K562 (cell line): ENCODE measurements around the gene HOXA13. TPM values are rescaled to one million over a fixed set of nuclear protein-coding genes. Genes with fewer than 3 reads are reported as not detected.

Source experiments
- ATAC-seq: fragments of 200-7000 bp; cut with Tn5 transposase; 3 replicates; pipeline ENCODE4 v1.9.1; 2020; ENCODE audit warnings: moderate library complexity
- BruUV-seq: library from RNA; stranded (reverse); fragments of 400-500 nt; replicated peaks from 2 replicates; lab custom pipeline; 2021; lab: Mats Ljungman, UMichigan
- CTCF ChIA-PET: fragments of 300-600 bp; formaldehyde crosslinking; extraction: SDS; loops from one replicate; lab custom pipeline; 2021; ENCODE audit warnings: low intra/inter-chr PET ratio; lab: Yijun Ruan, JAX
- POLR2A ChIA-PET: fragments of 300-600, 350-650 bp; sonication (Branson Sonifier 250); formaldehyde crosslinking; extraction: SDS; loops from one replicate; lab custom pipeline; 2021; ENCODE audit warnings: antibody characterized with exemption, inconsistent platforms; lab: Yijun Ruan, JAX
- DNase-seq, 4 experiments: peaks; one replicate each; pipeline versions ENCODE4 v3.0.0 to v3.0.0-alpha.2; 2011 to 2018; ENCODE audit warnings: low spot score in 3 of 4, mixed read lengths in 3 of 4; ENCODE audit errors: extremely low read depth in 1 of 4
- FAIRE-seq: peaks from 2 replicates; lab custom pipeline; 2011; peaks lifted over from hg19 to GRCh38; lab: Jason Lieb, UNC
- H2AFZ ChIP-seq: 2 replicates; pipeline ENCODE4 v1.6.0; 2011; ENCODE audit warnings: low read depth, low read length, control low read depth, inconsistent platforms
- H3K27ac ChIP-seq: fragments of 200-600 bp; 3 replicates; pipeline ENCODE4 v1.8.0; 2011; ENCODE audit warnings: low read depth, mild to moderate bottlenecking, control low read depth, inconsistent platforms, low read length, moderate library complexity, mixed read lengths; ENCODE audit errors: extremely low read depth
- H3K27me3 ChIP-seq, 2 experiments: fragments of 300-600 bp in 1 of 2; 2 replicates in 1 of 2; 3 replicates in 1 of 2; pipeline versions ENCODE4 v1.6.0 to v1.8.0; 2011; ENCODE audit warnings: inconsistent platforms in 2 of 2, low read length in 2 of 2, mild to moderate bottlenecking in 1 of 2, mixed read lengths in 1 of 2, moderate library complexity in 1 of 2; ENCODE audit not compliant: control insufficient read depth in 2 of 2, insufficient read depth in 2 of 2
- H3K36me3 ChIP-seq: fragments of 300-600 bp; 3 replicates; pipeline ENCODE4 v1.8.0; 2011; ENCODE audit warnings: mild to moderate bottlenecking, low read length, inconsistent platforms; ENCODE audit not compliant: control insufficient read depth, insufficient read depth
- H3K4me1 ChIP-seq, 2 experiments: fragments of 200-600 bp in 1 of 2; replicated peaks in 1 of 2; 2 replicates in 1 of 2; 3 replicates in 1 of 2; pipeline versions ENCODE4 v1.5.1 to v1.8.0; 2011; ENCODE audit warnings: inconsistent platforms in 2 of 2, low read length in 2 of 2, mild to moderate bottlenecking in 1 of 2, mixed read lengths in 1 of 2, moderate library complexity in 1 of 2; ENCODE audit not compliant: control insufficient read depth in 2 of 2, insufficient read depth in 2 of 2
- H3K4me2 ChIP-seq: 2 replicates; pipeline ENCODE4 v1.6.1; 2011; ENCODE audit warnings: low read length, control low read depth, inconsistent platforms, mixed read lengths; ENCODE audit not compliant: insufficient read depth
- H3K4me3 ChIP-seq: fragments of 200-600 bp; sonication (generic), shearing (Covaris generic); 2 replicates; pipeline ENCODE4 v1.5.1; 2016; ENCODE audit warnings: control low read depth, inconsistent platforms
- H3K79me2 ChIP-seq: fragments of 200-600 bp; 3 replicates; pipeline ENCODE4 v1.8.0; 2011; ENCODE audit warnings: low read length, inconsistent platforms; ENCODE audit not compliant: control insufficient read depth, insufficient read depth
- H3K9ac ChIP-seq, 2 experiments: 2 replicates each; pipeline versions ENCODE4 v1.6.0 to v1.6.1; 2011; ENCODE audit warnings: low read depth in 2 of 2, low read length in 2 of 2, control low read depth in 1 of 2, inconsistent platforms in 1 of 2, mild to moderate bottlenecking in 1 of 2, mixed read lengths in 1 of 2; ENCODE audit not compliant: insufficient read depth in 1 of 2
- H3K9me1 ChIP-seq: one replicate; pipeline ENCODE4 v1.6.0; 2011; ENCODE audit warnings: inconsistent platforms, mild to moderate bottlenecking, low read length, moderate library complexity; ENCODE audit not compliant: control insufficient read depth, insufficient read depth
- H3K9me3 ChIP-seq: replicated peaks from 2 replicates; pipeline ENCODE4 v1.5.1; 2011; ENCODE audit warnings: low read depth, low read length, inconsistent platforms; ENCODE audit not compliant: control insufficient read depth, insufficient read depth
- H4K20me1 ChIP-seq: replicated peaks from 2 replicates; pipeline ENCODE4 v1.6.1; 2011; ENCODE audit warnings: low read length, inconsistent platforms, mixed read lengths; ENCODE audit not compliant: control insufficient read depth, insufficient read depth
- BMI1 ChIP-seq: fragments of 150-350 bp; IDR thresholded peaks from 2 replicates; pipeline ENCODE4 v1.6.1; 2014; ENCODE audit warnings: low read length
- BRF1 ChIP-seq: IDR thresholded peaks from 3 replicates; pipeline ENCODE4 v1.6.1; 2011; ENCODE audit warnings: borderline replicate concordance, mild to moderate bottlenecking; ENCODE audit not compliant: insufficient read length; ENCODE audit errors: extremely low read depth
- CBX2 ChIP-seq: fragments of 200-600 bp; sonication (generic); IDR thresholded peaks from one replicate; pipeline ENCODE4 v1.6.1; 2012; ENCODE audit warnings: mild to moderate bottlenecking, low read length, inconsistent platforms; ENCODE audit not compliant: insufficient read depth, poor library complexity, severe bottlenecking
- CBX8 ChIP-seq: fragments of 200-600 bp; sonication (generic); IDR thresholded peaks from 2 replicates; pipeline ENCODE4 v1.6.1; 2012; ENCODE audit warnings: borderline replicate concordance, mixed run types, low read depth, mild to moderate bottlenecking, moderate library complexity, mixed read lengths, low read length, control low read depth, inconsistent platforms; ENCODE audit not compliant: poor library complexity, severe bottlenecking; ENCODE audit errors: extremely low read depth
- CHCHD3 ChIP-seq: fragments of 250-450 bp; sonication (Bioruptor Pico); IDR thresholded peaks from 2 replicates; pipeline ENCODE4 v2.1.2; 2022; ENCODE audit warnings: mild to moderate bottlenecking
- HNRNPL ChIP-seq: fragments of 200-400 bp; formaldehyde crosslinking; IDR thresholded peaks from 2 replicates; pipeline ENCODE4 v1.6.1; 2017; ENCODE audit warnings: low read depth, mild to moderate bottlenecking, low read length
- HOXB6 ChIP-seq: fragments of 250-450 bp; sonication (Bioruptor Pico); IDR thresholded peaks from 2 replicates; pipeline ENCODE4 v1.5.1; 2022; ENCODE audit warnings: mild to moderate bottlenecking, borderline replicate concordance
- KHSRP ChIP-seq: fragments of 450-650 bp; IDR thresholded peaks from 2 replicates; pipeline ENCODE4 v1.6.1; 2017
- LARP7 ChIP-seq: fragments of 450-650 bp; IDR thresholded peaks from 2 replicates; pipeline ENCODE4 v1.6.1; 2016
- NFIC ChIP-seq: fragments of 450-650 bp; IDR thresholded peaks from 2 replicates; pipeline ENCODE4 v1.6.1; 2017; ENCODE audit warnings: mild to moderate bottlenecking, inconsistent platforms
- NR2F6 ChIP-seq: fragments of 450-650 bp; formaldehyde crosslinking; IDR thresholded peaks from 2 replicates; pipeline ENCODE4 v1.4.0; 2020; ENCODE audit warnings: mild to moderate bottlenecking
- RNF2 ChIP-seq: sonication (generic); IDR thresholded peaks from 2 replicates; pipeline ENCODE4 v1.6.1; 2016
- ZFP36 ChIP-seq: fragments of 150-350 bp; IDR thresholded peaks from 2 replicates; pipeline ENCODE4 v1.6.1; 2018; ENCODE audit warnings: low read length, low read depth; ENCODE audit not compliant: partially characterized antibody
- ZFX ChIP-seq: sonication (generic); formaldehyde crosslinking; IDR thresholded peaks from 2 replicates; pipeline ENCODE4 v1.8.0; 2022; ENCODE audit warnings: mild to moderate bottlenecking, missing genetic modification reagents, moderate library complexity
- ZNF3 ChIP-seq: fragments of 250-450 bp; sonication (Bioruptor Pico); IDR thresholded peaks from 2 replicates; pipeline ENCODE4 v1.5.0; 2021; ENCODE audit warnings: mild to moderate bottlenecking, moderate library complexity
- WGBS: fragments of 100-300 bp; shearing (Covaris generic); methylation state at CpG from one replicate; pipeline ENCODE4 v1.1.6; 2016; ENCODE audit warnings: low coverage, mixed read lengths; ENCODE audit not compliant: insufficient coverage; ENCODE audit errors: missing lambda C conversion rate; 5-methylcytosine and 5-hydroxymethylcytosine counted together
- in situ Hi-C: fragments of 300-500 bp; cut with MboI; formaldehyde crosslinking; loops from 4 replicates; pipeline ENCODE4 v1.15.0; 2018; ENCODE audit warnings: inconsistent platforms, mixed read lengths
- intact Hi-C: fragments of 100-400 bp; cut with micrococcal nuclease; formaldehyde crosslinking; loops from 2 replicates; pipeline ENCODE4 v1.14.2; 2022
- polyA plus RNA-seq, 8 experiments: library from polyadenylated mRNA; depleted of rRNA in 4 of 8; stranded (reverse) in 5 of 8; unstranded in 3 of 8; fragments of >200 nt; fragmentation: Nextera tagmentation in 2 of 8; fragmentation: Illumina TruSeq in 1 of 8; extraction: Ambion mirVana in 2 of 8; extraction: Trizol in 1 of 8; gene quantifications; 2 replicates each; pipeline versions ENCODE4 v1.2.1 to v1.2.3, GENCODE V29; 2011 to 2014; ENCODE audit warnings: inconsistent platforms in 1 of 8, missing spikeins in 1 of 8
- total RNA-seq, 7 experiments: library from RNA; depleted of rRNA in 6 of 7; stranded (reverse); fragments of >200 nt in 6 of 7; fragmentation: Illumina TruSeq in 2 of 7; extraction: Trizol in 2 of 7; gene quantifications; 2 replicates each; pipeline versions ENCODE4 v1.2.1 to v1.2.3, GENCODE V29; 2011 to 2021; ENCODE audit warnings: low replicate concordance in 1 of 7

Gene HOXA13
- total and polyA plus RNA-seq, 9 of the 15 experiments (the other 6 are each of a cell fraction or from before 2014, with no cell fraction given), result not detected

- TF ChIP-seq BRF1, result no peak
- TF ChIP-seq NR2F6 (CRISPR knock-in tag), result no peak
- TF ChIP-seq BMI1, result peak; percentile 89
- no peak for TF ChIP-seq KHSRP
- TF ChIP-seq ZFX (CRISPR knock-in tag), result no peak
- TF ChIP-seq CHCHD3 (CRISPR knock-in tag), result no peak
- peak; percentile 22; the same call in 1 of the 2 replicates for TF ChIP-seq NFIC
- TF ChIP-seq LARP7, result no peak
- peak; percentile 100 for TF ChIP-seq CBX8
- no peak for TF ChIP-seq ZNF3 (CRISPR knock-in tag)
- peak; percentile 96 for TF ChIP-seq RNF2
- no peak for TF ChIP-seq HNRNPL
- peak; percentile 85 for TF ChIP-seq ZFP36
- no peak for TF ChIP-seq HOXB6 (CRISPR knock-in tag)
- TF ChIP-seq CBX2, result peak; percentile 85
- Histone ChIP-seq H3K79me2 (no peaks in the 10 kb centered on the region), H3K4me1 (peaks cover 0 to 15% of the 10 kb centered on the region in 2 experiments; a peak in 1 of 5 replicates), H3K9me1 (no peaks in the 10 kb centered on the region), H4K20me1 (peaks cover 4% of the 10 kb centered on the region; the same call in 1 of the 2 replicates), H3K36me3 (no peaks in the 10 kb centered on the region), H3K27me3 (peaks cover 37 to 74% of the 10 kb centered on the region in 2 experiments), H3K4me2 (no peak overlapping the region), H3K9ac (no peak overlapping the region), H3K27ac (no peak overlapping the region), H3K9me3 (no peaks in the 10 kb centered on the region), H2AFZ (no peak overlapping the region), H3K4me3 (no peak overlapping the region)
- POLR2A ChIA-PET, result interaction anchor here (0.6 kb wide), 1 partner anchor 176 kb away, joined by 4 read pairs; no protein-coding TSS in a partner anchor
- CTCF ChIA-PET, result no interaction called here
- FAIRE-seq (no peak), DNase-seq (no peak), ATAC-seq (no peak)
- intact Hi-C loops, result loop anchor here (2.0 to 5.0 kb wide), 2 partner anchors 366 to 451 kb away; partner anchors contain the start of gene HIBADH
- BruUV-seq, result no TSS peak
- in situ Hi-C loops, result no loop called here
- 0% methylated on average over 3 of the region's 3 CpGs for WGBS
Measured at GRCh38 chr7:27211764-27212204, 11.9 kb upstream of the HOXA13 start.
